Mucosa of rectum (tissue), 2 donors: ENCODE results near the gene CAMTA1.

ENCODE experiments used
- H3K27ac ChIP-seq, 2 donors: one replicate each; pipeline ENCODE4 v1.7.0; 2013; ENCODE audit warnings: inconsistent platforms in 2 of 2, low read depth in 2 of 2, low read length in 2 of 2
- H3K27me3 ChIP-seq, 2 donors: one replicate each; pipeline ENCODE4 v1.7.0; 2013; ENCODE audit warnings: low read length in 2 of 2; ENCODE audit not compliant: control insufficient read depth in 2 of 2, insufficient read depth in 2 of 2
- H3K36me3 ChIP-seq, 2 donors: one replicate each; pipeline ENCODE4 v1.7.0; 2013; ENCODE audit warnings: low read length in 2 of 2; ENCODE audit not compliant: control insufficient read depth in 2 of 2, insufficient read depth in 2 of 2
- H3K4me1 ChIP-seq, 2 donors: one replicate each; pipeline ENCODE4 v1.7.0; 2013; ENCODE audit warnings: low read length in 2 of 2, mild to moderate bottlenecking in 1 of 2; ENCODE audit not compliant: control insufficient read depth in 2 of 2, insufficient read depth in 2 of 2
- H3K4me3 ChIP-seq, 2 donors: one replicate each; pipeline ENCODE4 v1.7.0; 2013; ENCODE audit warnings: low read length in 2 of 2
- H3K9ac ChIP-seq, 2 donors: one replicate each; pipeline ENCODE4 v1.7.0; 2013; ENCODE audit warnings: low read length in 2 of 2, low read depth in 1 of 2, mild to moderate bottlenecking in 1 of 2
- H3K9me3 ChIP-seq, 2 donors: one replicate each; pipeline ENCODE4 v1.7.0; 2013; ENCODE audit warnings: low read length in 2 of 2; ENCODE audit not compliant: control insufficient read depth in 2 of 2
- donor health status: healthy.
- donor health status: Normal muscosa, but diverticular disease.

The CAMTA1 gene

DNA sequence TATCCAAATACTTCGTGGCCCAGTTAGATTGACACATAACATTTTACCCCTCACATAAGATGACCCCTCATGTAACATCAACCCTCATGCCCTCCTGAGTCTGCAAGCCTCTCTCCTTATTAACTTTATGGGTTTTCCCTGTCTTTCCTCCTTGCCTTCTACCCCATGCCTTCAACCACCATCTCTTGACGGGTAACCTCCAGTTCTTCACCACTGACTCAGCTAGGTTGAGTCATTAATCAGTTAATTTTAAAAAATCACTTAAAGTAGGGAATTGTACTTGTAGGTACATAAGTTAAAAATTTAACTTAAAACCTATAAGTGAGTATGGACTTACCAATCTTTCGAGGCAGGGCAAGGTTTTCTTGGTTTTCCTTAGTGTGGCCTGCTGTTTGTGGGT lies 330.7 kb downstream of the CAMTA1 start:
- Histone ChIP-seq H3K9ac (no peak overlapping the region), H3K4me3 (no peak overlapping the region), H3K36me3 (no peaks in the 10 kb centered on the region), H3K27me3 (no peaks in the 10 kb centered on the region), H3K9me3 (no peaks in the 10 kb centered on the region), H3K27ac (no peak overlapping the region), H3K4me1 (no peaks in the 10 kb centered on the region)

DNA sequence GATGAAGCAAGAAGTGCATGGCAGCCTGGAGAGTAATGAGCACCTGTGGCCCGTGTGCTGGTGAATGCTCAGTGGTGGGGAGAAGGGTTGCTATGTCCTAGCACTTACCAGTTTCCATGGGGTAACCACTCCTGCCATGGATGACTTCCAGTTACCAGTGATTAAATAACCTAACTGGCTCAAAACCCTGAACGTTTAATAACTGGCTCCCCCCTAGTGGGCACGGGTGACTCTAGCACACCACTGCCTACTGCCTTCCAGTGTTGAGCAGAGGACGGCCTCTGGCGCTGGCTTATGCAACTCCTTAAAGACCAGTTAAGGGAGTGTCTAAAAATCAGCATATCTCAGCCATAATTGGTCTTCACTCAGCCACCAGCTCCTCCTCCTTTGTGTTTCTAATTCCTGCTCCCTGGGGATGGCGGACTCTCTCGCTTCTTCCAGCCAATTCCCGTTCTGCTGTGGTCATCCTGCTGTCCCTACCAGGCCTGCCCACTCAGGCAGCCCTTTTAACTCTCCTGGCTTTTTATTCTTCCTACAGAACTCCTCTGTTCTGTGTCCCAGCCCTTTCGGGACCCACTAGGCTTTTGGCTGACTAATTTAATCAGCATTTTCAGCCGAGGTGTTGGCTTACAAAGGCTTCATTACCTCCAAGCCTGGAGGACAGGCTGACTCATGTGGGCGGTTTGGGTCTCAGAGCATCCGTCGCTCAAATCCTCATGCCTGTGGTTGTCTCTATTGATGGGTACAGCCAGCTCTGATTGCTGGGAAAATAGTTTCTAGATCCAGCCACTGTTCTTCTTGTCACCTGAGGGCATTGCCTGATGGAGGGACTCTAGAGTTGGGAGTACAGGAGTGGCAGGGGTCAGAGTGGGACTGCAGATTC lies 332.4 kb downstream of the CAMTA1 start:
- H3K27ac ChIP-seq, result no peak overlapping the region
- no peaks in the 10 kb centered on the region for H3K9me3 ChIP-seq
- H3K36me3 ChIP-seq, result no peaks in the 10 kb centered on the region
- H3K9ac ChIP-seq, result no peak overlapping the region
- H3K4me3 ChIP-seq, result no peak overlapping the region
- no peaks in the 10 kb centered on the region for H3K4me1 ChIP-seq
- no peaks in the 10 kb centered on the region for H3K27me3 ChIP-seq

DNA sequence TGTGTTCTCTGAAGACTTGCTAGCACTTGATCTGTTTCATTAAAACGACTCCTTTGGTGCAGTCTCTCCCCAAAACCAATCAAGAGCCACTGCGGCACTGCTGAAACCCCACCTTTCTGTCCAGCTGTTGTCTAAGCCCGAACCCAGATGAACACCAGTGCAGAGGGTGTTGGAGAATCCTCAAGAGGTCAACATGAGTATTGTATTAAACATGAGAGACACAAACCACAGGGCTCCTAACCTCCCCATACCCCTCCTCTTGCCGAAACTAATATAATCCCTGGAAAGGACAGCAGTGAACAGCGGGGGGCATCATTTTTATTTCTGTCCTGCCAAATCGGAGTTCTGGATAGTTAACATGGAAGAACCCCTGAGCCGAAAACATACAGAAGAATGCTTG lies 333.9 kb downstream of the CAMTA1 start:
- Histone ChIP-seq H3K27me3 (no peaks in the 10 kb centered on the region), H3K4me3 (no peak overlapping the region), H3K9ac (no peak overlapping the region), H3K36me3 (no peaks in the 10 kb centered on the region), H3K4me1 (no peaks in the 10 kb centered on the region), H3K27ac (no peak overlapping the region), H3K9me3 (no peaks in the 10 kb centered on the region)

DNA sequence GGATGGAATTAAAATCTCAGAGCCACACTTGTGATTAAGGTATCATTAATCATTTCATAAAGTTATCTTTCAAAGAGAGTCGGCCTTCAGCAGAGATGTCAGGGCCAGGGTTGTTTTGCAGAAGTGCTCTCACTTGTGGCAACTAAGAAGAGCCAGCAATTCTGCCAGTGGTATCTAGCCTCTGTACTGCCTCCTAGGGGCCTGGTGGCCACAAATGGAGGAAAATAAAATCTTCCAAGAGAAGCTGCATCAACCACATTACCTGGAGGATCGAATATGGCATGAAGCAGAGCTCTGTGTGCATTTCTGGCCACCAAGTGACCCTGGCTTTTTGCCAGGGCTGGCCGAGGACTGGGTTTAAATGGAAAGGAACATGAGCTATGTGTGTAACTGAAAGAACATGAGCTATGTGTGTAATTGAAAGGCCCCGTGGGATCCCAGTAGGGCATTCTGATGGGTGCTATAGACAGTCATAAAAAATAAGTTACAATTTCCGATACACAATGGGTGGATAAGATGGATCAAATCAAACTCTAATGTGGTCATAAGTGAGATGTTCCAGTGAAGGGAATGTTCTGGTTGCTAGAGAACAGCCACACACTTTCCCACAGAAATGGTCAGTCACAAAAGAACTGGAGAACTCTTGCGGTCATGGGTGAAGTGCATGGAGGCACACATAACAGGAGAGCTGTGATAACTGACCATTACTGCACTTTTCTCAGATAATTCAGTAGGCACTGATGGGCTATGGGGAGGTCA lies 335.8 kb downstream of the CAMTA1 start:
- Histone ChIP-seq H3K4me1 (no peaks in the 10 kb centered on the region), H3K9me3 (no peaks in the 10 kb centered on the region), H3K9ac (no peak overlapping the region), H3K4me3 (no peak overlapping the region), H3K27me3 (no peaks in the 10 kb centered on the region), H3K36me3 (no peaks in the 10 kb centered on the region), H3K27ac (no peak overlapping the region)

DNA sequence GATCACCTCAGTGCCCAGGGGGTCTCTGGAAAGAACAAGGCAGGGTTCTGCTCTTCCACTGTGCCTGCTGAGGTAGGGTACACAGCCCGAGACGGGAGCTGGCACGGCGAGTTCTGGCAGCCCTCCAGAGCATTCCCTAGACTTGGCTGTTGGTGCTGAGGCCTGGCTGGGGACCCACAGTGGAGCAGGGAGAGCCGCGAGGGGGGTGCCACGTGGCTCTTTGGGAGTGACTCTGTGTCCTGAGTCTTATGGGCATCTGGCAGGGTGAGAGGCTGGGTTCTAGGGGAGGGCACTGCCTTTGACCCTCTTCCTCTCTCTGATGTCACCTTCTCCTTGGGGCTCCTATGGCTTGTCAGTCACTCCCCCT lies 336.4 kb downstream of the CAMTA1 start:
- Histone ChIP-seq H3K27me3 (no peaks in the 10 kb centered on the region), H3K9ac (no peak overlapping the region), H3K4me1 (no peaks in the 10 kb centered on the region), H3K27ac (no peak overlapping the region), H3K36me3 (no peaks in the 10 kb centered on the region), H3K4me3 (no peak overlapping the region), H3K9me3 (no peaks in the 10 kb centered on the region)

DNA sequence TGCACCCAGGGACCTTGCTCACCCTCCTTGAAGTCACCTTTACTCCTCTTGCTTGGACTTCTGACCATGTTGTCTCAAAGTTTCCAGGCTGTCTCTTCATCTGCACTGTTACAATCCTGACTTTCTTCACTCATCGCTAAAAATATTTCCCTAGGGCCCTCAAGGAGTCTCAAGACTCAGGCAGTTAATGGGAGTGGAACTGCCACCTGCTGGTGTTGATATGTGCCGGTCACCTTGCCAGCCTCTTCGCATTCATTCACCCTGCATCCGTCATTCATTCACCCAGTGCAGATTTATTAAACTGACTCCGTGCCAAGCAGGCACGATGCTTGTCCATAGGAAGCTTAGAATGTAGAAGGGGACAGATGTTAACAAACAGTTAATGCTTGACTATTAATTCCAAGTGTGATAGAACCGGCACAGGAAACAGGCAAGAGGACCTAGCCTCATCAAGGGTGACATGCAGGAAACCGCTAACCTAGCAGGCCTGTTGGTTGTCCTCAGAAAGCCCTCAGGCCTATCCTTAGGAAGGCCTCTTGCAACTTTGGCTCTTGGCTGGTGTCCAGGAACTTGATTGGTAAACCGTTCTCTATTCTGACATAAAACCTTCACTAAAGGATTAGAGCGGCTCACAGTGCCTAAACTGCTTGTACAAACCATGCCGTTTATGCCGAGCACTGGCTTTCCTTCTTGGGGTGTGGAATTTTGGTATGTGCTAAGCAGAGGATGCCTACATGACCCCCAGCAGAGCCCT lies 342.2 kb downstream of the CAMTA1 start:
- Histone ChIP-seq H3K9ac (no peak overlapping the region), H3K27ac (no peak overlapping the region), H3K27me3 (no peaks in the 10 kb centered on the region), H3K36me3 (no peaks in the 10 kb centered on the region), H3K4me3 (no peak overlapping the region), H3K4me1 (no peaks in the 10 kb centered on the region), H3K9me3 (no peaks in the 10 kb centered on the region)

DNA sequence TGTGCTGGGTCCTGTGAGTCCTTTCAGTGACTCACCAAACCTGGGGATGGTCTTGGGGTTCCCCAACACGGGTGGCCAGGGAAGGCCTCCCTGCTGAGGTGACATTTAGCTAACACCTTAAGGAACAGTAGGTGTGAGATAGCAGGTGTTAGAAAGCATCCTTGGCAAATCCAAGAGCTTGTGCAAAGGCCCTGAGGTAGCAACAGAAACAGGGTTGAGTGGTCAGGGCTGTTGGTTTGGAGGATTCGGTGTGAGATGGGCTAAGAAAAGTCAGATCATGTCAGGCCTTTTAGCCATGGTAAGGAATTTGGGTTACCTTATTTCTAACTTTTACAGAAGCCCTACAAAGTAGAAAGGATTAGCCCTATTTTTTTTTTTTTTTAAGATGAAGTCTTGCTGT lies 343.0 kb downstream of the CAMTA1 start:
- no peaks in the 10 kb centered on the region for H3K9me3 ChIP-seq
- H3K4me1 ChIP-seq, result no peaks in the 10 kb centered on the region
- no peak overlapping the region for H3K9ac ChIP-seq
- no peaks in the 10 kb centered on the region for H3K27me3 ChIP-seq
- H3K27ac ChIP-seq, result no peak overlapping the region
- no peaks in the 10 kb centered on the region for H3K36me3 ChIP-seq
- no peak overlapping the region for H3K4me3 ChIP-seq

DNA sequence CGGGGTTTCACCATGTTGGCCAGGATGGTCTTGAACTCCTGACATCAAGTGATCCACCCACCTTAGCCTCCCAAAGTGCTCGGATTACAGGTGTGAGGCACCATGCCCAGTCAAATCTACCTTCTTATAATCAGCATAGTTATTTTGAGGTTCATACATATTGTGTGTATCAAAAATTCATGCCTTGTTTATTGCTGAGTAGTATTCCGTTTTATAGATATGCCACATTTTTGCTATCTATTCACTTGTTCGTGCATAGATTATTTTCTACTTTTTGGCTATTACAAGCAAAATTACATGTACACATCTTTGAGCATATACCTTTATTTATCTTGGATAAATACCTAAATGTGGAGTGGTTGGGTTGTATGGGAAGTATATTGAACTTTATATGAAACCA lies 344.9 kb downstream of the CAMTA1 start:
- no peak overlapping the region for H3K4me3 ChIP-seq
- H3K9me3 ChIP-seq, result no peaks in the 10 kb centered on the region
- no peaks in the 10 kb centered on the region for H3K27me3 ChIP-seq
- H3K4me1 ChIP-seq, result no peaks in the 10 kb centered on the region
- H3K9ac ChIP-seq, result no peak overlapping the region
- no peak overlapping the region for H3K27ac ChIP-seq
- H3K36me3 ChIP-seq, result no peaks in the 10 kb centered on the region

DNA sequence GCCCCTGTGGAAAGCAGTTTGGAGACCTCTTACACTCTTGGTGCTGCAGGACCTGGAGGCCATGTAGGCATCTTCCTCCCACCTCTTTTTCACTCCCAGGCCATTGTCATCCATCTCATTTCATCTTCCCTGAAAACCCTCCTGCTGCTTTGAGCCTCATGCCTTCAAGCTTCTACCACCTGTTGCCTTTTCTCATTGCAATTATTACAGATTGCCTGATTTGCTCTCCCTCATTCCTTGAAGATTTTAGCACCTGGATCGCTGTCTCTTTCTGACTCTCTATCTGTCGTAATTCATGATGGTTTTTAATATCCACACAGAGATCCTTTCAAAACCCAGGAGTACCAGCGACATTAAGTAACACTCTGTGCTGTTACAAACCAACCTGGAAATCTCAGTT lies 350.2 kb downstream of the CAMTA1 start:
- H3K4me1 ChIP-seq, result no peaks in the 10 kb centered on the region
- no peak overlapping the region for H3K9ac ChIP-seq
- peaks cover 0 to 3% of the 10 kb centered on the region in 2 donors for H3K27me3 ChIP-seq
- no peak overlapping the region for H3K27ac ChIP-seq
- no peaks in the 10 kb centered on the region for H3K9me3 ChIP-seq
- no peak overlapping the region for H3K4me3 ChIP-seq
- H3K36me3 ChIP-seq, result no peaks in the 10 kb centered on the region
